Measurements from ENCODE around the gene LNX1.

DNA sequence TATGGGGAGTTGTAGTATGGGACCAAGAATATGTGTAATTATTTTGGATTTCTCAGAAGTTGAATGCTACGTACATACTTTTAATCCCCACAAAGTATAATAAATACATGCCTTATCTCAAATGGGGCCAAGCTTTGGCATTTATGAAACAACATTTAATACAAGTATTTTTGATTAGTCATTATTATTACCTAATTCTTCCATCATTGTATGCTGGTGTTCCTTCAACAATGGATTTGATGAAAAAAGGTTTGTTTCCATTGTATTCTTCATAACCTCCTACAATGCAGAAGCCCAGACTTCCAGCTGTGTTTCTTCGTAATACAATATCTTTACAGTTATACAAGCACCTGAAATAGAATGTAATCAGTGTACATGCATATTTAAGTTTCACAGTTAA is 130.0 kb downstream of the LNX1 start:
- no peak for TF ChIP-seq CTCF (IDR thresholded peaks at IDR 0.05)
- TF ChIP-seq POLR2A (IDR thresholded peaks at IDR 0.05), result no peak

Data from suprapubic skin (tissue), 3 donors.